ENCODE measurements around the gene RTEL1.

RTEL1 gene

DNA sequence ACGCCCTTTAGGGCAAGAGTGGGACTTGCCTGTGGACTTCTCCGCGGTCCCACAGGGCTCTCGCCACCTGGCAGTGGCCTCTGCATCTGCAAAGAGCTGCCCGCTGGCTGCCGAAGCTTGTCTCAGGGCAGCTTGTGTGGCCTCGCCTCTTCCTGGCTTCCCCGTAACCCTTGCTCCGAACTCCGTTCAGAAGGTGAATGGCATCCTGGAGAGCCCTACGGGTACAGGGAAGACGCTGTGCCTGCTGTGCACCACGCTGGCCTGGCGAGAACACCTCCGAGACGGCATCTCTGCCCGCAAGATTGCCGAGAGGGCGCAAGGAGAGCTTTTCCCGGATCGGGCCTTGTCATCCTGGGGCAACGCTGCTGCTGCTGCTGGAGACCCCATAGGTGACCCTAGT lies 3.0 kb downstream of the RTEL1 start:
- no peak overlapping the region for H3K27ac ChIP-seq
- TF ChIP-seq, protein P1, sequence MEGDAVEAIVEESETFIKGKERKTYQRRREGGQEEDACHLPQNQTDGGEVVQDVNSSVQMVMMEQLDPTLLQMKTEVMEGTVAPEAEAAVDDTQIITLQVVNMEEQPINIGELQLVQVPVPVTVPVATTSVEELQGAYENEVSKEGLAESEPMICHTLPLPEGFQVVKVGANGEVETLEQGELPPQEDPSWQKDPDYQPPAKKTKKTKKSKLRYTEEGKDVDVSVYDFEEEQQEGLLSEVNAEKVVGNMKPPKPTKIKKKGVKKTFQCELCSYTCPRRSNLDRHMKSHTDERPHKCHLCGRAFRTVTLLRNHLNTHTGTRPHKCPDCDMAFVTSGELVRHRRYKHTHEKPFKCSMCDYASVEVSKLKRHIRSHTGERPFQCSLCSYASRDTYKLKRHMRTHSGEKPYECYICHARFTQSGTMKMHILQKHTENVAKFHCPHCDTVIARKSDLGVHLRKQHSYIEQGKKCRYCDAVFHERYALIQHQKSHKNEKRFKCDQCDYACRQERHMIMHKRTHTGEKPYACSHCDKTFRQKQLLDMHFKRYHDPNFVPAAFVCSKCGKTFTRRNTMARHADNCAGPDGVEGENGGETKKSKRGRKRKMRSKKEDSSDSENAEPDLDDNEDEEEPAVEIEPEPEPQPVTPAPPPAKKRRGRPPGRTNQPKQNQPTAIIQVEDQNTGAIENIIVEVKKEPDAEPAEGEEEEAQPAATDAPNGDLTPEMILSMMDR (IDR thresholded peaks at IDR 0.05): no peak
- TF ChIP-seq ZFX (IDR thresholded peaks at IDR 0.05; ENCODE audit: borderline replicate concordance): no peak

DNA sequence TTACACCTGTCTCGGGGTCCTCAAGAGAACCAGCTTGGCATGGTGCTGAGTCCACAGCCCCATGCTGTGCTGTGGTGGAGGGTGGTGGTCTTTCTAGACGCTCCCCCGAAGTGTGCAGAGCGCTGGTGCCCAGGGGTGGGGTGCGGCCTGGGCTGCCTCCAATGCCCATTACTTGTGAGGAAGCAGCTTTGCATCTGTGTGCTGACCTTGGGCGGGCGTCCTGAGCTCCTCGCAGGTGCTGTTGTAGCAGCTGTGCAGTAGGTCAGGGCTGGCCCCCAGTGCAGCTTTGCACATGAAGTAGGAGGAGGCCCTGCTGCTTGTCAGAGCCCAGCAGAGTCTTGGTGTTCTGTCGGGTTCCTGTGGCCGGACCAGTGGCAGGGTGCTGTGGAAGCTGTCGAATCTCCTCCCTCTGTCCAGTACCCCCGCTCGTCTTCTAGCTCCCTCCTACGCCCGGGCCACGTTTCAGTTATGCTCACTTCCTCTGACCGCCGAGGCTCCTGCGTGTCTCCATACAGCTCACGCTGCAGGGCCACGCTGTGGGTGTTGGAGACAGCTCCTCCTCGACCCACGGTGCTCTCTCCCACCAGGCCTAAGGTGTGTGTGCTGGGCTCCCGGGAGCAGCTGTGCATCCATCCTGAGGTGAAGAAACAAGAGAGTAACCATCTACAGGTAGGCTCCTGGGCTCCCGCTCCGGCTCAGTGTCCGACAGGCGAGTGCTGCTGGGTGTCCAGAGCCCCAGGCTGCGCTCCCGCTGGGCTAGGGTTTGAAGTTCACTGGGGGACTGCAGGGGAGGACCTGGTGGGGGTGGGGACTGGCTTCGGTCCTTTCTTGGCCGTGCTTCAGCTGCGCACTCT lies 4.1 kb downstream of the RTEL1 start:
- TF ChIP-seq, protein P1 (IDR thresholded peaks at IDR 0.05): no peak
- TF ChIP-seq ZFX (IDR thresholded peaks at IDR 0.05; ENCODE audit: borderline replicate concordance): no peak
- no peak overlapping the region for H3K27ac ChIP-seq

DNA sequence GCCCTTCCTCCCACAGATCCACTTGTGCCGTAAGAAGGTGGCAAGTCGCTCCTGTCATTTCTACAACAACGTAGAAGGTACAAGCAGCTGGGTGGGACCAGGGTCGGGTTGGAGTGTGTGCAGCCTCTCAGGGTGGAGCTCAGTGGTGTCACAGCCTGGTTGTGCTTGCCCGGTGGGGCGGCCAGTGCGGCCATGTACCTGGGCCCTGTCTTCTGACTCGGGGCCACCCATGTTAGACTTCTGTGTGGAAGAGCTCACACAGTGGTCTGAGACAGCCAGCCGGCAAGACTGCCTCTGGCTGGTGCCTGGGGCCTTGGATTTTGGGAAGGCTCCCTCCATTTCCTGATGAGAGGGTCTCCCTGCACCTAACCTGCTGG lies 4.7 kb downstream of the RTEL1 start:
- no peak overlapping the region for H3K27ac ChIP-seq
- no peak for TF ChIP-seq ZFX (IDR thresholded peaks at IDR 0.05; ENCODE audit: borderline replicate concordance)
- TF ChIP-seq, protein P1 (IDR thresholded peaks at IDR 0.05): no peak

DNA sequence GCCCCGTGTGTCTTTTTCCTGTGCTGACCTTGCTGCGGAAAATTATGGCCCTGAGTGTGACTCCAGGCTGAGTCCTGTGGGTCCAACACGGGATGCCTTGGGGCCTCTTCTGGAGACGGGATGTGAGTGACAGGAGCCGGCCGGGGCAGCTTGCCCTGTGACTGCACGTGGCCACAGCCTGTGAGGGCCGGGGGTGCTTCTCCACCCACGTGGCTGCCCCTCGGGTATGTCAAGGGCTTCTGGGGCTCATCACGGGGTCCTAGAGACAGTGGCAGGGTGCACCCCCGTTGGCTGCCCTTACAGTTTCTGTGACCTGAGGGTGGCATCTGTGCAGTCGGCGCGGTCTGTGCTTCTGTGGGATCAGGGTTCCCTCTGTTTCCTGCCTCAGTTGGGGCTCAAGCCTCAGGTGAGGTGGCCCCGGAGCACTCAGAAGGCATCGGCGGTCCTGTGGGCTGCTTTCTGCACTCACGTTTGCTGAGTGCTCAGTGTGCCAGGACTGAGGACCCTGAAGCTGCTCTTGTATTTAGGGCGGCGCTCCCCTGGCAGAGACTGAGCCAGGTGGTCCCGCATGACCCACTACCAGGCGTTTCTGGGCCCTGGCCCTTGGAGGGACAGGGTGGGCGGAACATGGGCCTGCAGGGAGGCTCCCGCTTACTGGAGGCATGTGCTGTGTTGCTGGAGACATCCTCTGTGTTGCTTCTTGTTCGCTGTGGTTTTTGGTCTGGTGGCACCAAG lies 5.4 kb downstream of the RTEL1 start:
- H3K27ac ChIP-seq: no peak overlapping the region
- TF ChIP-seq, protein P1 (IDR thresholded peaks at IDR 0.05): no peak
- TF ChIP-seq ZFX (IDR thresholded peaks at IDR 0.05; ENCODE audit: borderline replicate concordance): no peak

DNA sequence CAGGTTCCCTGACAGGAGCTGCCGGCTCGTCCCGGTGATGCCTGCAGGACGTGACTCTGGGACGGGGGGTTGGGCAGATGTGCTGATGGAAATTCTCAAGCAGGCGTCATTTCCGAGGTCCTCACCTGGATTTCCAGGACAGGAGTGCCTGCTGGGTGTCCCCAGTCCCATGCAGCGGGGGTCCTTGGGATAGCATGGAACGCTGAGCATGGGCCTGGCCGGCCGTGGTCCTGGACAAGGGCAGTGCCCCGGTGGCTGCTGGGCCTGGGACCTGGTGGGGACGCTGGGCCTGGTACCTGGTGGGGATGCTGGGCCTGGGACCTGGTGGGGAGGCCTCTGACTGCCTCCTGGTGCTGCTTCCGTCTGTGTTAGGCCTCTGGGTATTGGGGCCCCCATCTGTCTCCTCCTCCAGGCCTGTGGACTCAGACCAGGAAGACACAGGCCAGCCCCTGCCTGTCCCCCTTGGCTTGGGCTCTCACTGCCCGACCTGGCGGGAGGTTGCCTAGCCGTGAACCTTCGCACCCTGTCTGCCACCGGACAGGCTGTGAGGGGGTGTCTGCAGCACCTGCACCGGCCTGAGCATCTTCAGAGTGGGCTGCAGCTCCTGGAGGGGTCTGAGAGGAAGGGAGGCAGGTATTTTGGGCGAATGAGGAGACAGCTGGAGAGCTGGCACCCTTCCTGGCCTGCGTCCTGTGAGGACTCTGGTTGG lies 6.2 kb downstream of the RTEL1 start:
- H3K27ac ChIP-seq: no peak overlapping the region
- TF ChIP-seq, protein P1 (IDR thresholded peaks at IDR 0.05): no peak

DNA sequence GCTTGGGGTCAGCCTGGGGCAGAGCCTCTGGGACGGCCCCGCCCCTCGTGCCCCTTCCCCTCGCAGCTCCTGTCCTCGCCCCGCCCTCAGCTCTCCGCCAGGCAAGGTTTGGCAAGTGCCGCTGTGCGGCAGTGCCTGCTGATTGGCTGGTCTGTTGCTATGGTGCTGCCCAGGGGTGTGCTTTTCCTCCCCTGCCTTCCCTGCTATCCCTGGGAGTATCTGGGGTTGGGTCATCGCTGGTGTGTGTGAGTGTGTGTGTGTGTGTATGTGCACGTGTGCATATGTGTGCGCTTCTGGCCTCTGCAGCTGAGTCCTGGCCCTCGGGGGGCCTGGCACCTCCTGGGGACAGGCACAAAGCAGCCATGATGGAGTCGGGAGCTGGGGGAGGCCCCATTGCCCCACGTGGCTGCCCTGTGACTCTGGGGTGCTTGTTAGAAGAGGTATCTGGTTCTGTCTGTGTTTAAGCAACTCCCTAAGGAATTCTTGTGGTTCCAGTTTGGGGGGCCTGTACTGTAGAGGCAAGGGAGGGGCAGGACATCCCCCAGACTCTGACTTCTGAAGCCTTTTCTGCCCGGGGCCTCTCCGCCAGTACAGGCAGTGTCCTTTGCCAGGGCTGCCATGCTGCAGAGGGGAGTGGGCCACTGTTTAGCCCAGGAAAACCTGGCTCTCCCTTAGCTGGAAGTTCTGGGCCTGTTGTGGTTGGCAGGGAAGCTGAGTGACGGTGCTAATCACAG lies 6.9 kb downstream of the RTEL1 start:
- TF ChIP-seq, protein P1 (IDR thresholded peaks at IDR 0.05): no peak
- no peak for TF ChIP-seq ZFX (IDR thresholded peaks at IDR 0.05; ENCODE audit: borderline replicate concordance)
- no peak overlapping the region for H3K27ac ChIP-seq

All from 22Rv1 (cell line).